ENCODE results near the gene CCDC179. TPM values are rescaled to one million over a fixed set of nuclear protein-coding genes. Genes with fewer than 3 reads are reported as not detected.

CCDC179 gene
- total and polyA plus RNA-seq, 2 of the 13 experiments (the other 11 are each of a cell fraction or from before 2014, with no cell fraction given) = not detected

DNA sequence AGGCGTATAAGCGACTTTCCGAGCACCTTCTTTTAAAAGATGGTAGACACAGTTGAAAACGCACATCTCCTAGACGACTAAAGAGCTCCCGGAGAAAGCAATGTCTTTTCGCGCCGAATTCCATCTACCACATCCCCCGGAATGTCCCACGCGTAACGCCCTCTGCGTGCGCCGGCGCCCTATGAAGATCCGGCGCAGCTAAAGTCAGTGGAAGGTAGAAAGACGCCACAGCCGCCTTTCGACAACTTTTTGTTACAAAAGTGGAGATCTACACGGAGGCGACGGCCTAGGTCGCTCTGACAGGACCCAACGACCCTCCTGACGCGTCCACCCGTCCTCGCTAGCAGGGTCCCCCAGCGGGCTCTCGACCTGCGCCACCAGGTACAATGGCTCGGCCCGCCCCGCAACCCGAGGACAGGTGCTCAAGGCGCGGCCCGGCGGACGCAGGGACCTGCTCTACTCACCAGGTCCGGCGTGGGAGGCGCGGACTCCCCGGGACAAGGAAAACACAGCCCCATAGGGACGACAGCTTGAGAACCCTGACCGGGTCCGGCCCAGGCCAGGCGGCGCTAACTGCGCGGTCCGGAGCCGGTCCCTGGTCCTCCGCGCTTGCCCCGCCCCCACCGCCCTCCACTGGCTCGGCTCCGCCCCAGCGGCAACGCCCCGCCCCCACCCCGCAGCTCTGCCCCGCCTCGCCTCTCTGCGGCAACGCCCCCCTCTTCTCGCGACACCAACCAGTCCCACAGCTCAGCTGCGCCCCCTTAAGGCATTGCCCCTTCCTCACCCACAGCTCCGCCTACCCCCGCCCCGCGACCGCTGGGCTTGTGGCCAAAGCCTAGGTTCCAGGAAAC, 30.8 kb downstream of the CCDC179 start, which contains the start of gene SVIP (continued):
- TF ChIP-seq, protein P1, sequence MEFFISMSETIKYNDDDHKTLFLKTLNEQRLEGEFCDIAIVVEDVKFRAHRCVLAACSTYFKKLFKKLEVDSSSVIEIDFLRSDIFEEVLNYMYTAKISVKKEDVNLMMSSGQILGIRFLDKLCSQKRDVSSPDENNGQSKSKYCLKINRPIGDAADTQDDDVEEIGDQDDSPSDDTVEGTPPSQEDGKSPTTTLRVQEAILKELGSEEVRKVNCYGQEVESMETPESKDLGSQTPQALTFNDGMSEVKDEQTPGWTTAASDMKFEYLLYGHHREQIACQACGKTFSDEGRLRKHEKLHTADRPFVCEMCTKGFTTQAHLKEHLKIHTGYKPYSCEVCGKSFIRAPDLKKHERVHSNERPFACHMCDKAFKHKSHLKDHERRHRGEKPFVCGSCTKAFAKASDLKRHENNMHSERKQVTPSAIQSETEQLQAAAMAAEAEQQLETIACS (CRISPR knock-in tag; IDR thresholded peaks at IDR 0.05) = no peak
- TF ChIP-seq NFE2L1 (CRISPR knock-in tag; IDR thresholded peaks at IDR 0.05; ENCODE audit: borderline replicate concordance) = no peak
- peak; percentile 77 for TF ChIP-seq ZSCAN31 (CRISPR knock-in tag; IDR thresholded peaks at IDR 0.05; ENCODE audit: low read depth)
- peak; percentile 51; the same call in 1 of the 2 replicates for TF ChIP-seq ZNF761 (CRISPR knock-in tag; conservative IDR thresholded peaks at IDR 0.05)
- TF ChIP-seq, protein P2, sequence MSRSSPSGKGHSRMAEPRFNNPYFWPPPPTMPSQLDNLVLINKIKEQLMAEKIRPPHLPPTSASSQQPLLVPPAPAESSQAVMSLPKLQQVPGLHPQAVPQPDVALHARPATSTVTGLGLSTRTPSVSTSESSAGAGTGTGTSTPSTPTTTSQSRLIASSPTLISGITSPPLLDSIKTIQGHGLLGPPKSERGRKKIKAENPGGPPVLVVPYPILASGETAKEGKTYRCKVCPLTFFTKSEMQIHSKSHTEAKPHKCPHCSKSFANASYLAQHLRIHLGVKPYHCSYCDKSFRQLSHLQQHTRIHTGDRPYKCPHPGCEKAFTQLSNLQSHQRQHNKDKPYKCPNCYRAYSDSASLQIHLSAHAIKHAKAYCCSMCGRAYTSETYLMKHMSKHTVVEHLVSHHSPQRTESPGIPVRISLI (CRISPR knock-in tag; IDR thresholded peaks at IDR 0.05; ENCODE audit: borderline replicate concordance) = peak; percentile 23; the same call in 1 of the 2 replicates
- TF ChIP-seq CREB1 (IDR thresholded peaks at IDR 0.05) = no peak
- TF ChIP-seq CREB1 (CRISPR knock-in tag; IDR thresholded peaks at IDR 0.05) = no peak
- peak; percentile 90; the same call in 1 of the 2 replicates for TF ChIP-seq KDM5B (CRISPR knock-in tag; IDR thresholded peaks at IDR 0.05; ENCODE audit: borderline replicate concordance)
- no peak for TF ChIP-seq ZNF3 (CRISPR knock-in tag; IDR thresholded peaks at IDR 0.05)
- TF ChIP-seq, protein P3, sequence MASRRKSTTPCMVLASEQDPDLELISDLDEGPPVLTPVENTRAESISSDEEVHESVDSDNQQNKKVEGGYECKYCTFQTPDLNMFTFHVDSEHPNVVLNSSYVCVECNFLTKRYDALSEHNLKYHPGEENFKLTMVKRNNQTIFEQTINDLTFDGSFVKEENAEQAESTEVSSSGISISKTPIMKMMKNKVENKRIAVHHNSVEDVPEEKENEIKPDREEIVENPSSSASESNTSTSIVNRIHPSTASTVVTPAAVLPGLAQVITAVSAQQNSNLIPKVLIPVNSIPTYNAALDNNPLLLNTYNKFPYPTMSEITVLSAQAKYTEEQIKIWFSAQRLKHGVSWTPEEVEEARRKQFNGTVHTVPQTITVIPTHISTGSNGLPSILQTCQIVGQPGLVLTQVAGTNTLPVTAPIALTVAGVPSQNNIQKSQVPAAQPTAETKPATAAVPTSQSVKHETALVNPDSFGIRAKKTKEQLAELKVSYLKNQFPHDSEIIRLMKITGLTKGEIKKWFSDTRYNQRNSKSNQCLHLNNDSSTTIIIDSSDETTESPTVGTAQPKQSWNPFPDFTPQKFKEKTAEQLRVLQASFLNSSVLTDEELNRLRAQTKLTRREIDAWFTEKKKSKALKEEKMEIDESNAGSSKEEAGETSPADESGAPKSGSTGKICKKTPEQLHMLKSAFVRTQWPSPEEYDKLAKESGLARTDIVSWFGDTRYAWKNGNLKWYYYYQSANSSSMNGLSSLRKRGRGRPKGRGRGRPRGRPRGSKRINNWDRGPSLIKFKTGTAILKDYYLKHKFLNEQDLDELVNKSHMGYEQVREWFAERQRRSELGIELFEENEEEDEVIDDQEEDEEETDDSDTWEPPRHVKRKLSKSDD (CRISPR knock-in tag; IDR thresholded peaks at IDR 0.05; ENCODE audit: low read depth) = no peak
- peak; percentile 38; the same call in 1 of the 2 replicates for TF ChIP-seq ISL2 (CRISPR knock-in tag; IDR thresholded peaks at IDR 0.05)
- TF ChIP-seq PAWR (CRISPR knock-in tag; IDR thresholded peaks at IDR 0.05; ENCODE audit: borderline replicate concordance) = no peak
- TF ChIP-seq, protein P4, sequence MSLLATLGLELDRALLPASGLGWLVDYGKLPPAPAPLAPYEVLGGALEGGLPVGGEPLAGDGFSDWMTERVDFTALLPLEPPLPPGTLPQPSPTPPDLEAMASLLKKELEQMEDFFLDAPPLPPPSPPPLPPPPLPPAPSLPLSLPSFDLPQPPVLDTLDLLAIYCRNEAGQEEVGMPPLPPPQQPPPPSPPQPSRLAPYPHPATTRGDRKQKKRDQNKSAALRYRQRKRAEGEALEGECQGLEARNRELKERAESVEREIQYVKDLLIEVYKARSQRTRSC (CRISPR knock-in tag; IDR thresholded peaks at IDR 0.05; ENCODE audit: low read depth) = no peak
- no peak for TF ChIP-seq ZNF337 (CRISPR knock-in tag; IDR thresholded peaks at IDR 0.05; ENCODE audit: borderline replicate concordance, low read depth)
- TF ChIP-seq, protein P5, sequence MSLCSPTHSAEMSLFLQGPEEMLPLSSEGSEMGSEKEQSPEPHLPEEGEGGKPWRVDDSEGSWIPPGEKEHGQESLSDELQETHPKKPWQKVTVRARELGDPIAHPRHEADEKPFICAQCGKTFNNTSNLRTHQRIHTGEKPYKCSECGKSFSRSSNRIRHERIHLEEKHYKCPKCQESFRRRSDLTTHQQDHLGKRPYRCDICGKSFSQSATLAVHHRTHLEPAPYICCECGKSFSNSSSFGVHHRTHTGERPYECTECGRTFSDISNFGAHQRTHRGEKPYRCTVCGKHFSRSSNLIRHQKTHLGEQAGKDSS (CRISPR knock-in tag; IDR thresholded peaks at IDR 0.05; ENCODE audit: borderline replicate concordance, low read depth) = peak; percentile 42; the same call in 1 of the 2 replicates
- TF ChIP-seq, protein P6, sequence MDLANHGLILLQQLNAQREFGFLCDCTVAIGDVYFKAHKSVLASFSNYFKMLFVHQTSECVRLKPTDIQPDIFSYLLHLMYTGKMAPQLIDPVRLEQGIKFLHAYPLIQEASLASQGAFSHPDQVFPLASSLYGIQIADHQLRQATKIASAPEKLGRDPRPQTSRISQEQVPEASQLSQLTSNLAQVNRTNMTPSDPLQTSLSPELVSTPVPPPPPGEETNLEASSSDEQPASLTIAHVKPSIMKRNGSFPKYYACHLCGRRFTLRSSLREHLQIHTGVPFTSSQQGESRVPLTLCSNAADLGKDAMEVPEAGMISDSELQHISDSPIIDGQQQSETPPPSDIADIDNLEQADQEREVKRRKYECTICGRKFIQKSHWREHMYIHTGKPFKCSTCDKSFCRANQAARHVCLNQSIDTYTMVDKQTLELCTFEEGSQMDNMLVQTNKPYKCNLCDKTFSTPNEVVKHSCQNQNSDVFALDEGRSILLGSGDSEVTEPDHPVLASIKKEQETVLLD (CRISPR knock-in tag; IDR thresholded peaks at IDR 0.05; ENCODE audit: low read depth) = peak; percentile 53; the same call in 1 of the 2 replicates
- TF ChIP-seq ISX (CRISPR knock-in tag; conservative IDR thresholded peaks at IDR 0.05) = no peak
- 0 out of 2 replicates have a peak, but pooled peaks have one; percentile 52 for TF ChIP-seq ZKSCAN8 (CRISPR knock-in tag; IDR thresholded peaks at IDR 0.05; ENCODE audit: borderline replicate concordance)
